ENCODE measurements around the gene SERPINE3. TPM values are rescaled to one million over a fixed set of nuclear protein-coding genes. Genes with fewer than 3 reads are reported as not detected.

Gene SERPINE3
- total and polyA plus RNA-seq, 3 experiments from 2014 or later, result not detected

Other genes starting within 250 kb of the SERPINE3 start
- gene C13orf42, start 228.4 kb upstream of the SERPINE3 start, total RNA-seq, result not detected
- gene C13orf42, start 228.4 kb upstream of the SERPINE3 start, polyA plus RNA-seq, result not detected
- under 1 TPM in 1 of 2 experiments, not detected in 1; 0.13 TPM for gene FAM124A, start 117.3 kb upstream of the SERPINE3 start, total RNA-seq
- not detected for gene FAM124A, start 117.3 kb upstream of the SERPINE3 start, polyA plus RNA-seq
- gene INTS6, start 113.3 kb downstream of the SERPINE3 start, total RNA-seq, result 10 to 100 TPM; 56.6 to 58.2 TPM
- 28.4 TPM for gene INTS6, start 113.3 kb downstream of the SERPINE3 start, polyA plus RNA-seq
- gene WDFY2, start 244.8 kb downstream of the SERPINE3 start, total RNA-seq, result 1 to 10 TPM; 6.1 to 7.1 TPM
- 3.9 TPM for gene WDFY2, start 244.8 kb downstream of the SERPINE3 start, polyA plus RNA-seq